Neural progenitor cell (in vitro differentiated cells): Measurements from ENCODE around the gene UBALD2.

Source experiments
- EZH2 ChIP-seq: fragments of 200-600 bp; sonication (generic); IDR thresholded peaks from 2 replicates; pipeline ENCODE4 v1.6.1; 2017; ENCODE audit warnings: antibody characterized with exemption, mild to moderate bottlenecking, moderate library complexity
- TF ChIP-seq, protein P1 (sequence below): fragments of 200-600 bp; sonication (generic); IDR thresholded peaks from 2 replicates; pipeline ENCODE4 v1.5.1; 2017; ENCODE audit warnings: antibody characterized with exemption, mild to moderate bottlenecking

DNA sequence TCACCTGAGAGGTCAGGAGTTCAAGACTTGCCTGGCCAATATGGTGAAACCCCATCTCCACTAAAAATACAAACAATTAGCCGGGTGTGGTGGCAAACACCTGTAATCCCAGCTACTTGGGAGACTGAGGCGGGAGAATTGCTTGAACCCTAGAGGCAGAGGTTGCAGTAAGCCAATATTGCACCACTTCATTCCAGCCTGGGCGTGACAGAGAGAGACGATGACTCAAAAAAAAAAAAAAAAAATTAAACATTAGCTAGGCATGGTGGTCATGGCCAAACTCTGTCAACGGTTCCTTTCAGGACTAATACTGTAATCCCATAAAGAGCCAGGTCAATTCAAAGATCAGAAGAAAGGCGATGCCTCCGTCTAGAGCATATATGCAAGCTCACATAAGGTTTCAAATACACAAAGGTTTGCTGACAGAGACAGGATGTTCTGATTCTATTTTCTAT, 27.3 kb upstream of the UBALD2 start:
- TF ChIP-seq, protein P1, sequence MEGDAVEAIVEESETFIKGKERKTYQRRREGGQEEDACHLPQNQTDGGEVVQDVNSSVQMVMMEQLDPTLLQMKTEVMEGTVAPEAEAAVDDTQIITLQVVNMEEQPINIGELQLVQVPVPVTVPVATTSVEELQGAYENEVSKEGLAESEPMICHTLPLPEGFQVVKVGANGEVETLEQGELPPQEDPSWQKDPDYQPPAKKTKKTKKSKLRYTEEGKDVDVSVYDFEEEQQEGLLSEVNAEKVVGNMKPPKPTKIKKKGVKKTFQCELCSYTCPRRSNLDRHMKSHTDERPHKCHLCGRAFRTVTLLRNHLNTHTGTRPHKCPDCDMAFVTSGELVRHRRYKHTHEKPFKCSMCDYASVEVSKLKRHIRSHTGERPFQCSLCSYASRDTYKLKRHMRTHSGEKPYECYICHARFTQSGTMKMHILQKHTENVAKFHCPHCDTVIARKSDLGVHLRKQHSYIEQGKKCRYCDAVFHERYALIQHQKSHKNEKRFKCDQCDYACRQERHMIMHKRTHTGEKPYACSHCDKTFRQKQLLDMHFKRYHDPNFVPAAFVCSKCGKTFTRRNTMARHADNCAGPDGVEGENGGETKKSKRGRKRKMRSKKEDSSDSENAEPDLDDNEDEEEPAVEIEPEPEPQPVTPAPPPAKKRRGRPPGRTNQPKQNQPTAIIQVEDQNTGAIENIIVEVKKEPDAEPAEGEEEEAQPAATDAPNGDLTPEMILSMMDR: no peak
- TF ChIP-seq EZH2: no peak
